Fibroblast of pulmonary artery (primary cell): ENCODE results near the gene RPL31.

Experiments used
- DNase-seq: peaks from one replicate; pipeline ENCODE4 v3.0.0-alpha.2; 2010; ENCODE audit warnings: low read depth
- H3K4me3 ChIP-seq: replicated peaks from 2 replicates; pipeline ENCODE4 v1.5.1; 2011; ENCODE audit warnings: low read depth, mild to moderate bottlenecking, control low read depth, low read length, moderate library complexity
- CTCF ChIP-seq: IDR thresholded peaks from 2 replicates; pipeline ENCODE4 v1.5.1; 2011; ENCODE audit warnings: mild to moderate bottlenecking, control low read depth, low read length, inconsistent platforms; ENCODE audit errors: missing control alignments

The RPL31 gene

GRCh38 chr2:101023327-101024107, 21.4 kb downstream of the RPL31 start:
- no peak overlapping the region for H3K4me3 ChIP-seq
- DNase-seq, result no peak
- TF ChIP-seq CTCF, result no peak

- TF ChIP-seq CTCF, result no peak
- DNase-seq, result no peak
- no peak overlapping the region for H3K4me3 ChIP-seq
Measured at GRCh38 chr2:101025561-101025960, 23.5 kb downstream of the RPL31 start.

GRCh38 chr2:101026253-101026701, 24.2 kb downstream of the RPL31 start:
- DNase-seq, result no peak
- no peak for TF ChIP-seq CTCF
- H3K4me3 ChIP-seq, result no peak overlapping the region

GRCh38 chr2:101026923-101027469, 24.9 kb downstream of the RPL31 start:
- no peak for TF ChIP-seq CTCF
- no peak for DNase-seq
- H3K4me3 ChIP-seq, result no peak overlapping the region

- no peak for DNase-seq
- no peak overlapping the region for H3K4me3 ChIP-seq
- no peak for TF ChIP-seq CTCF
Measured at GRCh38 chr2:101027852-101028251, 25.8 kb downstream of the RPL31 start.

- no peak for DNase-seq
- H3K4me3 ChIP-seq, result no peak overlapping the region
- TF ChIP-seq CTCF, result no peak
Measured at GRCh38 chr2:101030866-101031554, 28.9 kb downstream of the RPL31 start.
